ENCODE measurements around the gene TBX18. TPM values are rescaled to one million over a fixed set of nuclear protein-coding genes. Genes with fewer than 3 reads are reported as not detected.

Gene TBX18
- polyA plus RNA-seq, 4 donors: 7.6 to 10.7 (median 8.9) TPM

DNA sequence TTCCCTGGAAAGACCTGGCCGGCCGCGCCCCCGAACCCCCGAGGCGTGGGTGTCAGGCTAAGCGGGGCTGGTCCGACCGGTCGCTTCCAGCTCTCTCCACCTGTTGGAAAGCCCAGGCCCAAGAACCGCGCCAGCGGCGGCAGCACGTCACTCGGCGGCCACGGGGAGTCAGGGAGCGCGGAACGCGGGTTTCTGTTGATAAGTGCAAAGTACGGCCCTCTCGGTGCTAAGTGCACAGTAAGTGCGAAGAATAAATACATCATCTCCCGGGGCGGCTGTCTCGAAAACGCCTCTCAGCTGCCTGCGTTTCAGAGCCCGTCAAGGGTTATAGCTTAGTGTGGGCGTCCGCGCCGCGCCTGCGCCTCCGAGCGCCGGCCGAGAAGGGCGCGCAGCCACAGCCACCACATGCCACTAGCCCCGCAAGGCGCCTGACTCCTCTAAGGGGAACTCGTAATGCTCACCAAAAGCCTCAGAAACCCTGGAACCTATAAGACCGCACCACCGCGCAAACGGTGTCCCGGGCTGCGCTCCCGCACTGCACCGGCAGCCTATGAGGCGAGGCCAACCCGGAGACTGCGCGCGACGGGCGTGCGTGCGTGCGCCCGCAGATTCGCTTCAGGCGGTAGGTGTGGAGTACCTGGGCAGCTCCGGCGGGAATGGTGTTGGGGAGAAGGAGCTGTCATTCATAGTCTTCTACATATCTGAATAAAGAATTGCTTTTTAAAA, 9.2 kb upstream of the TBX18 start:
- DNase-seq (ENCODE audit: low read depth in 4 of 4, low spot score in 2 of 4): no peak

DNA sequence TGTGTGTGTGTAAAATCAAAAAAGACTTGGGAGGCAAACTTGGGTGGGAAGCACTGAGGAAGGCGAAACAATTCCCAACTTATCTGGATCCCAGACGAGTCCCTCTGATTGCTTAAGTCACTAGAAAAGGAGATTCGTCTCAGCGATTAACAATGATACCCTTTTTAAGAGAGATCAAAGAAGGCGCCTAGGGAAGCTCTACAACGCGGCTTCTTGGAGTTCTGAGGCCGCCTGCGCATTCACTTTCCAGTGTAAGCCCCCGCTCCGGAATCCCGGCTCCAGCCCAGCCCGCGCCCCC, 8.7 kb upstream of the TBX18 start:
- no peak for DNase-seq (ENCODE audit: low read depth in 4 of 4, low spot score in 2 of 4)

DNA sequence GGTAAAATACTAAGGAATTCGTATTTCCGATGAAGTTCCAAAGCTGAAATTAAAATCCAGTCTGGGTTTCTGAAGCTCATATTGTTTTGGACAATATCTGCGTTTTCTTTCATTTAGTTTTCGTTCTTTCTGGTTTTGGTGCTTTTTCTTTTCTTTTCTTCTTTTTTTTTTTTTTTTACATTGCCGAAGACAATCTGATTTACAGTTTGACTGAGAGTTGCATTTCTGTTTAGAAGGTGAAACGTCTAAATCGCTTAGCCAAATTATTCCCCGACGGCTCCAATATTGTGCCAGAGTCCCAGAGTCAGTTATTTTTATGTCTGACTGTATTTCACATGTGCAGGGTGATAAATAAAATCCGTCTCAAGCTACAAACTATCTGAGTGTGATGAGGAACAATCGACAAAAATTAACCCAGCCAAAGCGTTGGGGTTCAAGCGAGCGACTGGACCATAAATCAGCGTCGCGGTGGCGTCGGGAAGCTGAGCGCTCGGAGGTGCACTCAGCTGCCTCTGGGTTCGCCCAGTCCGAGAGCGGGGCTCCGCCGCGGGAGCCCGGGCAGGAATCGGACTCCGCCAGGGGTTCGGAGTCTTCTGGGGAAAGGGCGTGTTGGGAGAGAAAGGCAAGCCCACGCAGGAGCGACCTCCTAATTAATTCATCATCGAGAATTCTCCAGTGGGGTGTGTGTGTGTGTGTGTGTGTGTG, 8.2 kb upstream of the TBX18 start:
- no peak for DNase-seq (ENCODE audit: low read depth in 4 of 4, low spot score in 2 of 4)

GRCh38 chr6:84771756-84772356, 7.5 kb upstream of the TBX18 start:
- no peak for DNase-seq (ENCODE audit: low read depth in 4 of 4, low spot score in 2 of 4)

DNA sequence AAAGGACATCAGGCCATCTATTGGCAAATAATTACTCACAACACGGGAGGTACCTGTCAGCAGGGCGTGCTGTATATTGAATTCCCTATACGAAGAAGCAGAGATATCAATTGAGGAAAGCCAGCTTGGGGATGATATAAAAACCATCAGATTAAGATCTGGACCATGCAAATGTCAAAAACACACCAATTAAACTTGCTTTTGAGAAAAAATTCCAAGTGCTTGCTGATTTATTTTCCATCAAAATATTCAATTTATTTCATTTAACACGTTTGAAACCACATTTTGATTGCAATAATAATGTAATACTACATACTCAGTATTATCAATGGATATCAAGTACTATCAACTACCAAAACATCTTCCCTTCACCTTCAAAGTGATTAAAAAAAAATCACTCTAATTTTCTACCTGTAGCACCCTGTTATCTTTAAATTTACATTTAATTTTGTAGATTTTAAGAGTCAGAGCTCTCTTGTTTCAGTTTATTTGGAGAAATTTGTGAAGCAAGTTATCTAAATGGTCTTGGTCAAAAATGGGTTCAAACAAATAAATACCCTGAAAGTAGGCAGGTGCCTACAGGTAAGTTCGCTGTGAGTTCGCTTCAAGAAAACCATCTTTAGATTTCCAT, 6.8 kb upstream of the TBX18 start:
- no peak for DNase-seq (ENCODE audit: low read depth in 4 of 4, low spot score in 2 of 4)

DNA sequence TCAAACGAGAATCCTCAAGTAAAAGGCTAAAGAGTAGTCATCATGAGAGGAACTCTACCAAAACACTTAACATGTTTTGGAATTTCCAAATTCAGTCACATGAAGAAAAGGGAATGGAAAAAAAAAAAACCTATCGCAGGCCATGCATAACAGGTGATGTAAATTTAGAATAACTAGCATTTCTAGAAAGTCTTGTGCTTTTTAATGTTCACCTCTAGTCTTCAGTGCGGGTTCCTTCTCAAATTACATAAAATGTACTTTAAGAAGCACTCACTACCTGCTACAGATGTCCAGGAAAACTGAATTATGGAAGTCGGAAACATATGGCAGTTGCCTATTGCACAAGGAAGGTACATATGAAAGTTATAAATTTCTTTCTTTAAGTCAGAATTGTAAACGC, 6.1 kb upstream of the TBX18 start:
- no peak for DNase-seq (ENCODE audit: low read depth in 4 of 4, low spot score in 2 of 4)

GRCh38 chr6:84769306-84769705, 4.9 kb upstream of the TBX18 start:
- no peak for DNase-seq (ENCODE audit: low read depth in 4 of 4, low spot score in 2 of 4)

DNA sequence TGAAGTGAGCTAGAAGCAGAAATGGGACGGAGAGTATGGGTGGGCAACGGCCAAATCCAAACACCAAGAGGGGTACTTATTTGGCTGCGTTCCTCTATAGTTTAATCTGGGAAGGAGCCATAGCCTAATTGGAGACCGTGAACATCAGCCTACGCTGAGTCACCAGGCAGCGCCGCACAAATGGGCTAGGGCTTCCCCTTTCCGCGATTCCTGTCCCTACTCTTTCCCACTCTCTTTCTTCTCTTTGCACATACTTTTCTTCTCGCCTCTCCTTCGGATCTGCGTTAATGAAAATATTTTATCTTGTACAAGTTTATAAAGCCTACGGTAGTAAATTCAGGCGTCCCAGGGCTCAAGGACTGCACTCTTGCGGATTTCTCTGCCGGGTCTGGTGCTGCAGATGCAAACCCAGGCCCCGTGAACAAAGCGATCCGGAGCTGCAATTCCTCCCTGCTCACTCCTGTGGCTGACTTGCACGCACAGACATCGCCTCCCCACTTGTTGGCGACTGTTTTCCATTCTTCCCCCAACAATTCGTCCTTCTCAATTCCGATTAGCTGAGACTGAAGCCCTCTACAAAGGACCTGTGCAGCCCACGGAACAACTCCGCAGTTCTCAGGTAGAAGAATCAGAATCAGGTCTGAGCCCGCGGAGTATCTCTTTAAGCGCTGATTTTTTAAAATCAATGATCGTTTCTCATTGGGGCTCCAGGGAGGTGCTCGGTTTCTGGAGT, 4.2 kb upstream of the TBX18 start:
- no peak for DNase-seq (ENCODE audit: low read depth in 4 of 4, low spot score in 2 of 4)

DNA sequence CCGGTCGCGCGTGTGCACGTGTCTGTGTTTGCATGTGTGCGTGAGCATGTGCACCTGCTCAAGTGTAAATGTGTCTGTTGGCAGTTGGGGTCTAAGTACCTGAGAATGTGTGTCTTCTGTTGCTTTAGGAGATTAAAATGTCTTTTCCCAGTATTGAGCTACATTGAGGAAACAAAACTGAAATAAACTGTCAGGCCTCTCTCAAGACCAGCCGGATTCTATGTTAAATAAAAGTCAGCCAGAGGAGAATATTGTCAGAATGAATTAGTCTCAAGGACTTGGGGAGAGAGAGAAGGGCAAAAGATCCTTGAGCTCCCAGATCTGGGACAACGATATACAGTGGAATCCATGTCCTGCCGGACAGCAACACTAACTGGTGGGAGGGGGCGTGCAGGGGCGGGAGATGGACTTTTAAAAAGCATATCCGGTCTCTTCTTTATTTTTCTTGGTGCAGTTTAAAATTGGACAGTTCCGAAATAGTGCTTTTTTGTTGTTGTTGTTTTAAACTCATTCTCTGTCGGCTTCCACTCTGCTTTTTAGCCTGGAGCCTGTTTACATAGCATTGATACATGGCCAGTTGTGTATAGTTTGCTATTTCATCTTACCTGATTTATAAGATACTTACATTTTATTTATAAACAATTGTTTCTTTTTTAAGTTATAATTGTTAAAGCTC, 3.3 kb upstream of the TBX18 start:
- DNase-seq (ENCODE audit: low read depth in 4 of 4, low spot score in 2 of 4): no peak

GRCh38 chr6:84766799-84767525, 2.6 kb upstream of the TBX18 start:
- no peak for DNase-seq (ENCODE audit: low read depth in 4 of 4, low spot score in 2 of 4)

DNA sequence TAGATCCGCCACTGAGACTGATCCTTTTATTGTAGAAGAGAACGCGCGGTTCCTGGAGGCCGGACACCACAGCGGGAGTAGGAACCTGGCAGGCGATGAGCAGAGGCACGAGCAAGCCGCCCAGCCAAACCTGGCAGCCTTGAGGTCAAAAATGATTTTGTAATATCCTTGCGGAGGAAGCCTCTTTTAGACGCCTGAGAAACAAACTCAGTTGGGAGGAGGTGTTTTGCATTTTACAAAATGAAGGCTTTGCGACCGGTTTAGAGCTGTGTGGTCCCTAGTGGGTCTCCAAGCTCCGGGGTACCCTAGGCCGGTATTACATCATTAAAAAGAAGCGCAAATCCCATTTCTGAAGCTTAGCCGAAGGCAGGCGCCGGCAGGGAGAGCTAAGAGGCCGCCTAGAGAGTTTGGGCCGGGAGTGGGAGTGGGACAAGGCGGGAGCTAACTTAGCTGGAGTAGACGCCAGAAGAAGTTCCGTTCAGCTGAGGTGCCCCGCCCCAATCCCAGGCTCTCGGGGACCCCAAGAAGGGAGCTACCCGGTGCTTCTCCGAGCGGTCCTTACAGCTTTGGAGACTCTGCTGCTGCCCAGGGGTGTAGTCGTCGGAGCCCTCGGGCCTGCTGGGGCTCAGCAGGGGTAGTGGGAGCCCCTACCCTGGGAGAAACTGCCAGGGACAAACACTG, 1.9 kb upstream of the TBX18 start:
- no peak for DNase-seq (ENCODE audit: low read depth in 4 of 4, low spot score in 2 of 4)

DNA sequence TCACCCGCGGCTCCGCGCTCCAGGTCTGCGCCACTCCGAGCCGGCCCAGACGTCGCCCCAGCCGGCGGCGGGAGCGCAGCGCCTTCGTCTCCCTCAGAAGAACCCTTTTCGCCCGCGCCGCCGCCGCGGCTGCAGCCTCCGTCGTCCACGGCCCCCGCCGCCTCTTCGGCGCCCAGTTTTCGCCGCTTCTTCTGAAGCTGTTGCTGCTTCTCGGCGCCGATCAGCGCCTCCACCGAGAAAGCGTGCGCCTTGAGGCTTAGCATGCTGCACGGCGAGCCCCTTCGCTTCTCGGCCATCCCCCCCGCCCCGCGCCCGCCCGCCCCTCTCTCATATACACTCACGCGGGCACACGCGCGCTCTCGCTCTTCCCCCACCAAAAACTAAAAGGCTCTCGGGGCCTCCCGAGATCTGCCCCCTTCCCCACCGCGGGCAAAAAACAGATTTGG, 489 bp downstream of the TBX18 start:
- no peak for DNase-seq (ENCODE audit: low read depth in 4 of 4, low spot score in 2 of 4)

DNA sequence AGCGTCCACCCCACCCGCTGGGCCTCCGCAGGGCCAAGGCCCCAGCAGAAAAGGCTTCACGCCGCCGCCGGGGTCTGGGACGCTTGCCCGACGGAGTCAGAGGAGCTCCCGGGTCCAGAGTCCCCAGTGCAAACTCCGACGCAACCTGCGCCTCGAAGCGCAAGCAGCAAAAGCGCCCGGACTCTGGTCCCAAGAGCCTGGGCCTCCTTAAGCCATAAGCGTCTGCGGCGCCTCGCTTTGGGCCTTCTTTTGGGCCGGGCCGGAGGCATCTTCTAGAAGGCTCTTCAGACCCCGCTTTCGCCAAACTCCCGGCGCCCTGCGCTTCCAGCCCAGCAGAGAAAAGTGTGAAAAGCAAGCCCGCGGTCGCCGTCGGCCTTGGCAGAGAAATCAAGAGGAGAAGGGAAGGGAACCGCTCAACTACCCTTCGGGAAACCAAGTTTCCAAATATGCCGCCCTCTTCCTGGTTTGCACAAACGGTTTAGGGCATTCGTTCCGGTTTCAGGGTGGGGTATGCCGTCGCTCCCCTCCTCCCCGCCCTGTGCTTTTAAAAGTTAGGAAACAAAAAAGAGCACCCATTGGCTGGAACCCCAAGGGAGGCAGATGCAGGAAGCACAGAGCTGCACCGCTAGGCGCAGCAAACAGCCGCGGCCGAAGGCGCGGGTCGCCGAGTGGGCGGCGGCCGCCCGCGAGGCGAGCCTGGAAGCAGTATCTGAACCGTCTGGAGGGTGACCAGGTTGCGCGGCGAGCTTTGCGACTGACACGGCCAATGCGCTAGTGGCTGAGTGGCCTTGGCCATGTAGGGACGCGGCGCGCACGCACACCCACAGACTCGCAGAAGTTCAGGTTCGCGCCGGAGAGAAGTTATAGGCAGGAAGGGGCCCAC, 1.2 kb downstream of the TBX18 start:
- DNase-seq (ENCODE audit: low read depth in 4 of 4, low spot score in 2 of 4): no peak

- DNase-seq (ENCODE audit: low read depth in 4 of 4, low spot score in 2 of 4): no peak
Measured at GRCh38 chr6:84762220-84763002, 2.0 kb downstream of the TBX18 start.

DNA sequence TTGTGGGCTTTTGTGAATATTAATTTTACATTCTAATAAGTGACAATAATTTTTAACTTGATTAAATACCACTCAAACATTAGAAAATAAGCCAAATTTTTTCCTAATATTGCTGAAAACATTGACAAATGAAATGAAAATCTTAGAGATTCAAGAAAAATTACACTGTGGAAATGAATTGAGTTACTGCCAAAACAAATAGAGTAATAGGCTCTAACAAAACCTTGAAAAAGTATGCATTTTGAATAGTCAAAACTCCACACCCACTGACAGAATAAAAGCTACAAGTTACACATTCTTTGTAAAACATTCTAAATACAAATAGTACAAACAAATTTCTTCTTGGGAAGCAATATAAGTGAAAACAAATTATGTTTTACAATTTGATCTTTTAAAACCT, 5.9 kb downstream of the TBX18 start:
- no peak for DNase-seq (ENCODE audit: low read depth in 4 of 4, low spot score in 2 of 4)

- no peak for DNase-seq (ENCODE audit: low read depth in 4 of 4, low spot score in 2 of 4)
Measured at GRCh38 chr6:84756877-84757276, 7.5 kb downstream of the TBX18 start.

GRCh38 chr6:84756466-84756865, 7.9 kb downstream of the TBX18 start:
- no peak for DNase-seq (ENCODE audit: low read depth in 4 of 4, low spot score in 2 of 4)

Measured in left renal cortex interstitium (tissue), 4 donors.